GM18861 (cell line): ENCODE measurements around the gene PARVB.
"Not testable (repeated sequence)": the region's sequence is repeated elsewhere in the genome, so short reads cannot be mapped to it uniquely, and the experiment has no call there.

Experiments used
- ATAC-seq: cut with Tn5 transposase; IDR thresholded peaks from one replicate; pipeline ENCODE4 v1.9.1; 2021; ENCODE audit not compliant: unreplicated experiment

The PARVB gene

GRCh38 chr22:44051358-44051757 is 27.3 kb downstream of the PARVB start:
- ATAC-seq, result no peak

- no peak for ATAC-seq
Observed at GRCh38 chr22:44051961-44052360, 27.9 kb downstream of the PARVB start.

GRCh38 chr22:44055805-44056204 is 31.7 kb downstream of the PARVB start:
- no peak for ATAC-seq

GRCh38 chr22:44056649-44057048 is 32.5 kb downstream of the PARVB start:
- ATAC-seq, result not testable (repeated sequence)

- ATAC-seq, result no peak
Observed at GRCh38 chr22:44057401-44057987, 33.4 kb downstream of the PARVB start.

- no peak for ATAC-seq
Observed at GRCh38 chr22:44063462-44064371, 39.6 kb downstream of the PARVB start.

- ATAC-seq, result no peak
Observed at GRCh38 chr22:44067033-44067432, 42.9 kb downstream of the PARVB start.

- no peak for ATAC-seq
Observed at GRCh38 chr22:44067901-44068300, 43.8 kb downstream of the PARVB start.

- ATAC-seq, result peak; percentile 46
Observed at GRCh38 chr22:44068422-44069191, 44.5 kb downstream of the PARVB start.

- no peak for ATAC-seq
Observed at GRCh38 chr22:44070029-44070428, 45.9 kb downstream of the PARVB start.

GRCh38 chr22:44071781-44072326 is 47.8 kb downstream of the PARVB start:
- no peak for ATAC-seq

GRCh38 chr22:44074337-44074984 is 50.4 kb downstream of the PARVB start:
- no peak for ATAC-seq

GRCh38 chr22:44075022-44075421 is 50.9 kb downstream of the PARVB start:
- ATAC-seq, result no peak

GRCh38 chr22:44075670-44076069 is 51.6 kb downstream of the PARVB start:
- ATAC-seq, result no peak

GRCh38 chr22:44076825-44077224 is 52.7 kb downstream of the PARVB start:
- no peak for ATAC-seq

GRCh38 chr22:44080936-44081861 is 57.1 kb downstream of the PARVB start:
- ATAC-seq, result no peak

- ATAC-seq, result no peak
Observed at GRCh38 chr22:44082801-44083200, 58.7 kb downstream of the PARVB start.

- no peak for ATAC-seq
Observed at GRCh38 chr22:44084044-44084772, 60.1 kb downstream of the PARVB start.

GRCh38 chr22:44085743-44086270 is 61.7 kb downstream of the PARVB start:
- ATAC-seq, result no peak
